ENCODE results near the gene LRRC8C.
A peak's percentile ranks its signal among the peaks of the same experiment; 100 is the strongest.

LRRC8C gene

DNA sequence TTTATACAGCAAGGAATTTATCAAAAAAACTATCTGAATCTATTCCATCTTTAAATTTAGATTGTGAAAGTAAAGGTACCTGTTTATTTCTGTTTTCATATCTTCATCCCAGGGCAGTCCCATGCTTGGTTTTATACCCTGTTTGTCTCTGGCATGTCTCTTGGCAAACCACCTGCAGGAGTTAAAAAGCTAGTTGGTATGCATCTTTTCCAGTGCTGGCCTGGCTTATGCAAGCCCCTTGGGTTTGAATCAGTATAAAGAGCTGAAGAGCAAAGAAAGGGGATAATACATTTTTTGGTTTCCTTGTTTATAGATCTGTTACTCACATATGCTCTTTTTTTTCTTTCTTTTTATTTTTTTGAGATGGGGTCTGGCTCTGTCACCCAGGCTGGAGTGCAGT lies 37.8 kb downstream of the LRRC8C start:
- H3K27me3 ChIP-seq (ENCODE audit: insufficient read depth, low read length), result no peaks in the 10 kb centered on the region
- no peaks in the 10 kb centered on the region for H3K9me3 ChIP-seq (ENCODE audit: low read length)
- no peak for TF ChIP-seq EZH2 (IDR thresholded peaks at IDR 0.05; ENCODE audit: borderline replicate concordance, low read length)
- TF ChIP-seq, protein P1, sequence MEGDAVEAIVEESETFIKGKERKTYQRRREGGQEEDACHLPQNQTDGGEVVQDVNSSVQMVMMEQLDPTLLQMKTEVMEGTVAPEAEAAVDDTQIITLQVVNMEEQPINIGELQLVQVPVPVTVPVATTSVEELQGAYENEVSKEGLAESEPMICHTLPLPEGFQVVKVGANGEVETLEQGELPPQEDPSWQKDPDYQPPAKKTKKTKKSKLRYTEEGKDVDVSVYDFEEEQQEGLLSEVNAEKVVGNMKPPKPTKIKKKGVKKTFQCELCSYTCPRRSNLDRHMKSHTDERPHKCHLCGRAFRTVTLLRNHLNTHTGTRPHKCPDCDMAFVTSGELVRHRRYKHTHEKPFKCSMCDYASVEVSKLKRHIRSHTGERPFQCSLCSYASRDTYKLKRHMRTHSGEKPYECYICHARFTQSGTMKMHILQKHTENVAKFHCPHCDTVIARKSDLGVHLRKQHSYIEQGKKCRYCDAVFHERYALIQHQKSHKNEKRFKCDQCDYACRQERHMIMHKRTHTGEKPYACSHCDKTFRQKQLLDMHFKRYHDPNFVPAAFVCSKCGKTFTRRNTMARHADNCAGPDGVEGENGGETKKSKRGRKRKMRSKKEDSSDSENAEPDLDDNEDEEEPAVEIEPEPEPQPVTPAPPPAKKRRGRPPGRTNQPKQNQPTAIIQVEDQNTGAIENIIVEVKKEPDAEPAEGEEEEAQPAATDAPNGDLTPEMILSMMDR (IDR thresholded peaks at IDR 0.05; ENCODE audit: low read length), result no peak
- no peaks in the 10 kb centered on the region; the same call in 1 of the 2 replicates for H3K36me3 ChIP-seq (ENCODE audit: insufficient read depth, low read length)
- no peaks in the 10 kb centered on the region for H4K20me1 ChIP-seq (ENCODE audit: insufficient read depth, low read length)
- H3K4me1 ChIP-seq (ENCODE audit: insufficient read depth, low read length, severe bottlenecking), result peaks cover 46% of the 10 kb centered on the region
- H3F3A ChIP-seq (ENCODE audit: insufficient read depth, low read length), result no peaks in the 10 kb centered on the region
- H3K9ac ChIP-seq (ENCODE audit: low read length), result no peak overlapping the region
- H3K4me3 ChIP-seq (ENCODE audit: low read depth, low read length, poor library complexity, severe bottlenecking), result no peak overlapping the region
- no peaks in the 10 kb centered on the region for H3K9me2 ChIP-seq (ENCODE audit: low read depth, low read length)
- H3K4me2 ChIP-seq (ENCODE audit: low read length), result peak overlapping the region; percentile 52
- H3K27ac ChIP-seq (ENCODE audit: low read depth, low read length, poor library complexity, severe bottlenecking), result peak overlapping the region; percentile 53
- no peak overlapping the region for H2AFZ ChIP-seq (ENCODE audit: low read length)
- H3K79me2 ChIP-seq (ENCODE audit: insufficient read depth, low read length), result no peaks in the 10 kb centered on the region

GRCh38 chr1:89671775-89672488 lies 39.0 kb downstream of the LRRC8C start:
- Histone ChIP-seq H3K9me3 (ENCODE audit: low read length) (no peaks in the 10 kb centered on the region), H4K20me1 (ENCODE audit: insufficient read depth, low read length) (no peaks in the 10 kb centered on the region), H3K27ac (ENCODE audit: low read depth, low read length, poor library complexity, severe bottlenecking) (no peak overlapping the region), H2AFZ (ENCODE audit: low read length) (no peak overlapping the region), H3K9me2 (ENCODE audit: low read depth, low read length) (no peaks in the 10 kb centered on the region), H3K9ac (ENCODE audit: low read length) (no peak overlapping the region), H3K4me2 (ENCODE audit: low read length) (no peak overlapping the region), H3K79me2 (ENCODE audit: insufficient read depth, low read length) (no peaks in the 10 kb centered on the region), H3K27me3 (ENCODE audit: insufficient read depth, low read length) (no peaks in the 10 kb centered on the region), H3K36me3 (ENCODE audit: insufficient read depth, low read length) (no peaks in the 10 kb centered on the region; the same call in 1 of the 2 replicates), H3K4me1 (ENCODE audit: insufficient read depth, low read length, severe bottlenecking) (peaks cover 46% of the 10 kb centered on the region), H3F3A (ENCODE audit: insufficient read depth, low read length) (no peaks in the 10 kb centered on the region), H3K4me3 (ENCODE audit: low read depth, low read length, poor library complexity, severe bottlenecking) (no peak overlapping the region)
- no peak for TF ChIP-seq EZH2 (IDR thresholded peaks at IDR 0.05; ENCODE audit: borderline replicate concordance, low read length)
- TF ChIP-seq, protein P1 (IDR thresholded peaks at IDR 0.05; ENCODE audit: low read length), result no peak

DNA sequence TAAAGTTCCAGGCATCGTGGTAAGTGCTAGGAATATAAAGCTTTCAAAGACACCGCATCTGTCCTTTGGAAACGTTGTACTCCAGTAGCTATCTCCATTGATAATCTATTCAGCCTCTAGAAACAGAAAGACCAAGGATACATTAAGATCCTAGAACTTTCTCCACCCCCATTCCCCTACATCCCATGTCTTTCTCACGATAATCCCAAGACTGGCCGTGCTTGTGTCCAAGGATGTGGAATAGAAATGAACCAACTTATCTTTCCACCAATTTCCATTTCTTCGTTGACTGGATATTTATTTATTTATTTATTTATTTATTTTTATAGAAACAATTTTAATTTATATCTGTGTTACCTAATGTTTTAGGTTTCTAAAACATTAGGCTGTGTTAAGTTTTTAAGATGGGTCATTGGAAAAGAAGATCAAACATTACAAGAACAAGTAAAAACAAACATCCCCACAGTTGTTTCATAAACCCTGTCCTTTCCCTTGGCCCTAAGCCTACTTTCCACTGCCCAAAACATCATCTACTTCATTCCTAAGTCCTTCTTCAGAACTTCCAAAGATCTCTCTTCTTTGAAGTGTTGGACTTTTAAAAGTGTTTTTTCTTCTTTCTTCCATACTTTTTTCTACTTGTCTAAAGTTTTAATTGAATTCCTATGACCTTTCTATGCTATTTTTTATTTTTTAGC lies 39.7 kb downstream of the LRRC8C start:
- Histone ChIP-seq H3K79me2 (ENCODE audit: insufficient read depth, low read length) (no peaks in the 10 kb centered on the region), H4K20me1 (ENCODE audit: insufficient read depth, low read length) (no peaks in the 10 kb centered on the region)

More for the DNA sequence above, 39.7 kb downstream of the LRRC8C start:
- Histone ChIP-seq H3K4me2 (ENCODE audit: low read length) (no peak overlapping the region), H3K27me3 (ENCODE audit: insufficient read depth, low read length) (no peaks in the 10 kb centered on the region), H3K9ac (ENCODE audit: low read length) (no peak overlapping the region), H3K4me3 (ENCODE audit: low read depth, low read length, poor library complexity, severe bottlenecking) (no peak overlapping the region), H3K9me3 (ENCODE audit: low read length) (no peaks in the 10 kb centered on the region), H3F3A (ENCODE audit: insufficient read depth, low read length) (no peaks in the 10 kb centered on the region), H3K36me3 (ENCODE audit: insufficient read depth, low read length) (no peaks in the 10 kb centered on the region; the same call in 1 of the 2 replicates), H3K9me2 (ENCODE audit: low read depth, low read length) (no peaks in the 10 kb centered on the region), H2AFZ (ENCODE audit: low read length) (no peak overlapping the region), H3K27ac (ENCODE audit: low read depth, low read length, poor library complexity, severe bottlenecking) (no peak overlapping the region), H3K4me1 (ENCODE audit: insufficient read depth, low read length, severe bottlenecking) (peaks cover 47% of the 10 kb centered on the region)
- TF ChIP-seq, protein P1 (IDR thresholded peaks at IDR 0.05; ENCODE audit: low read length), result no peak
- TF ChIP-seq EZH2 (IDR thresholded peaks at IDR 0.05; ENCODE audit: borderline replicate concordance, low read length), result no peak

All from OCI-LY1 (cell line).